DMS53 (cell line): ENCODE data around the gene DBF4.
"Not testable (repeated sequence)": the region's sequence is repeated elsewhere in the genome, so short reads cannot be mapped to it uniquely, and the experiment has no call there.

Experiments used
- DNase-seq: peaks from one replicate; lab custom pipeline; 2025; lab: John Stamatoyannopoulos, UW

Gene DBF4

GRCh38 chr7:87882151-87882937, 6.1 kb downstream of the DBF4 start:
- no peak for DNase-seq

GRCh38 chr7:87885018-87885417, 8.7 kb downstream of the DBF4 start:
- DNase-seq: no peak

- peak; percentile 69 for DNase-seq
These were observed 10.6 kb downstream of the DBF4 start for GRCh38 chr7:87886875-87887274.

DNA sequence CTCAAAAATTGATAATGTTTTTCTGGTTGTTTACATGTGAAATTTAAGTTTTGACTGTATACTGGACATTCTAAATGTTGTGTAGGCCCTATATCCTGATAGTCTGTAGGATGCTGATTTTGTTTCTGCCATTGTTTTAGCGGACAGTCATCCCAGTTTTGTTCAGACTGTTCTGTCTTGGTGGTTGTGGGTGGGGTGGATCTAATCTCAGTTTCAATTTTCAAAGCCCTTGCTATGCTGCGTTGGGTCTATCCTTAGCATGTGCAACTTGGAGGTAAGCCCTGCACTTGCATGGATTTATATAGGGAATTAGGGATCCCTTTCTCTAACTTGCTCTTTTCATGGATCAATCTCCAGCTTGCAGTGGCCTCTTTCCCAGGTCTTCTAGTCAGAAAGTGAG, 19.1 kb downstream of the DBF4 start:
- DNase-seq: no peak

DNA sequence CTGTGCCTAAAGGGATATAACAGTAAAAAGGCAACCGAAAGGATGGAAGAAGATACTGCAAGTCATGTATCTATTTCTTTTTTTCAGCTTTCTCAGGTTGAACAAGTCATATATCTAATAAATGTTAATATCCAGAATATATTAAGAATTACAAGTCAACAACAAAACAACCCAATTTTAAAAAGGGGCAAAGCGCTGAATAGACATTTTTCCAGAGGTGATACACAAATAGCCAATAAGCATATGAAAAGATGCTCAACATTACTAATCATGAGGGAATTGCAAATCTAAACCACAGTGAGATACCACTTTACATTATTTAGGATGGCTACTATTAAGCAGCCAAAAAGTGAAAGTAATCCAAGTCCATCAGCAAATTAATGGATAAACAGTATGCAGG, 23.0 kb downstream of the DBF4 start:
- no peak for DNase-seq

DNA sequence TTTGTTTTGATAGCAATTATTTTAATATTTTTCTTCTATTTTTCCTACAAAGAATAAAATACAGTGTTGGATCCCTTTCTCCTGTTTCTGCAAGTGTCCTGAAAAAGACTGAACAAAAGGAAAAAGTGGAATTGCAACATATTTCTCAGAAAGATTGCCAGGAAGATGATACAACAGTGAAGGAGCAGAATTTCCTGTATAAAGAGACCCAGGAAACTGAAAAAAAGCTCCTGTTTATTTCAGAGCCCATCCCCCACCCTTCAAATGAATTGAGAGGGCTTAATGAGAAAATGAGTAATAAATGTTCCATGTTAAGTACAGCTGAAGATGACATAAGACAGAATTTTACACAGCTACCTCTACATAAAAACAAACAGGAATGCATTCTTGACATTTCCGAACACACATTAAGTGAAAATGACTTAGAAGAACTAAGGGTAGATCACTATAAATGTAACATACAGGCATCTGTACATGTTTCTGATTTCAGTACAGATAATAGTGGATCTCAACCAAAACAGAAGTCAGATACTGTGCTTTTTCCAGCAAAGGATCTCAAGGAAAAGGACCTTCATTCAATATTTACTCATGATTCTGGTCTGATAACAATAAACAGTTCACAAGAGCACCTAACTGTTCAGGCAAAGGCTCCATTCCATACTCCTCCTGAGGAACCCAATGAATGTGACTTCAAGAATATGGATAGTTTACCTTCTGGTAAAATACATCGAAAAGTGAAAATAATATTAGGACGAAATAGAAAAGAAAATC, 31.0 kb downstream of the DBF4 start:
- peak; percentile 24 for DNase-seq

DNA sequence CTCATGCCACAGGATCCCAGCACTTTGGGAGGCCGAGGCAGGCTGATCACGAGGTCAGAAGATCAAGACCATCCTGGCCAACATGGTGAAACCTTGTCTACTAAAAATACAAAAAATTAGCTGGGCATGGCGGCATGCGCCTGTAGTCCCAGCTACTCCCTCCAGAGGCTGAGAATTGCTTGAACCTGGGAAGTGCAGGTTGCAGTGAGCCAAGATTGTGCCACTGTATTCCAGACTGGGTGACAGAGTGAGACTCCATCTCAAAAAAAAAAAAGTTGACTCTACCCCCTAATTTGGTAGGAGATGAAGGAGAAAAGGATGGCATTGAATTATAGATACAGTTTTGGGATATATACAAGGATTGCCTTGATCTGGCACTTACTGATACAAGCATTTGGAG, 32.5 kb downstream of the DBF4 start:
- DNase-seq: not testable (repeated sequence)

- no peak for DNase-seq
These were observed 35.8 kb downstream of the DBF4 start for GRCh38 chr7:87912121-87912520.

DNA sequence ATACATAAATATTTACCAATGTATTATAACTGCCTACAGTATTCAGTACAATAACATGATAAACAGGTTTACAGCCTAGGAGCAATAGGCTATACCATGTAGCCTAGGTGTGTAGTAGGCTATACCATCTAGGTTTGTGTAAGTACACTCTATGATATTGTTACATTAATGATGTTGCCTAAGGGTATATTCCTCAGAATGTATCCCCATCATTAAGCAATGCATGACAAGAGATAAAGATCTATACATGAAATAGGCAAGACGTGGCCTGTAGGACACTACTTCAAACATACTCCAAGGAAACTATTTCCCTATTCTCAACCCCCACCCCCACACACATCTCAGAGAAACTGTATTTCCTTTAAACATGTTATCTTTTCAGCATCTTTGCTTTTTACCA, 42.4 kb downstream of the DBF4 start:
- DNase-seq: no peak

- DNase-seq: no peak
These were observed 43.6 kb downstream of the DBF4 start for GRCh38 chr7:87919875-87920274.

GRCh38 chr7:87920578-87920977, 44.3 kb downstream of the DBF4 start:
- no peak for DNase-seq

- peak; percentile 37 for DNase-seq
These were observed 46.6 kb downstream of the DBF4 start for GRCh38 chr7:87922759-87923395.

DNA sequence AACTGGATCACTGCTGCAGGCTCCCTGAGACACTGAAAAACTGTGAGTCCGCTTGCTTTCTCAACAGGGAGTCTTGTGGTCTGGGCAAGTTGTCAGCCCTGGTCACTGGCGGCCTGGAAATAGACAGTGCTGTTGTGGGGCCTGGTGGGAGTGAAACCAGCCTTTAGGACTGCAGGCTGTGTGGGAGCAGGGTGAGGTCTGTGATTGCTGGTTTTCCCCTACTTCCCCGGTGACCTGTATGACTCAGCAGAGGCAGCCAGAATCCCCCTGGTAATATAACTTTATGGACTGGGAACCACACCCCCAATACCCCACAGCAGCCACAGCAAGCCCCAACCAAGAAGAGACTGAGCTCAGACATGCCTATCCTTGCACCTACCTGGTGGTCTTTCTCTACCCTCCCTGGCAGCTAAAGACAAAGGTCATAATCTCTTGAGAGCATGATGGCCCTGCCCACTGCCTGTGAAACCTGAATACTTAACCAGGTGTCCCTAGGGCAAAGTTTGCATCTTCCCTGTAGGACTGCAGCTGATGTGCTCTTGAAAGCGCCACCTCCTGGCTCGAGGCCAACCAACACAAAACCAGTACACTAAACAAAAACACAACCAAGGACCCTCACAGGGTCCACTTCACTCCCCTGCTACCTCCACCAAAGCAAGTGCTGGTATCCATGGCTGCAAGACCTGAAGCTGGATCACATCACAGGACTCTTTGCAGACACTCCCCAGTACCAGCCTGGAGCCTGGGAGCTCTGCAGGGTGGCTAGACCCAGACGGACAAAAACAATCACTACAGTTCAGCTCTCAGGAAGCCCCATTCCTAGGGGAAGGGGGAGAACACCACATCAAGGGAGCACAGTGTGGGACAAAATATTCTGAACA, 50.5 kb downstream of the DBF4 start:
- peak; percentile 73 for DNase-seq

- DNase-seq: peak; percentile 84
These were observed 57.3 kb downstream of the DBF4 start for GRCh38 chr7:87933605-87933952.

- DNase-seq: peak; percentile 99
These were observed 57.8 kb downstream of the DBF4 start, which contains the start of gene ADAM22 for GRCh38 chr7:87933953-87934698. ADAM22 (plus strand) TSS chr7:87934251; CDS start chr7:87934466, 215 bp downstream.

- DNase-seq: peak; percentile 74
These were observed 58.5 kb downstream of the DBF4 start for GRCh38 chr7:87934699-87935383.

- peak; percentile 51 for DNase-seq
These were observed 59.1 kb downstream of the DBF4 start for GRCh38 chr7:87935384-87935706.

- DNase-seq: no peak
These were observed 64.8 kb downstream of the DBF4 start for GRCh38 chr7:87941138-87941537.

- DNase-seq: no peak
These were observed 68.3 kb downstream of the DBF4 start for GRCh38 chr7:87944547-87944946.

- DNase-seq: not testable (repeated sequence)
These were observed 69.6 kb downstream of the DBF4 start for GRCh38 chr7:87945926-87946325.

DNA sequence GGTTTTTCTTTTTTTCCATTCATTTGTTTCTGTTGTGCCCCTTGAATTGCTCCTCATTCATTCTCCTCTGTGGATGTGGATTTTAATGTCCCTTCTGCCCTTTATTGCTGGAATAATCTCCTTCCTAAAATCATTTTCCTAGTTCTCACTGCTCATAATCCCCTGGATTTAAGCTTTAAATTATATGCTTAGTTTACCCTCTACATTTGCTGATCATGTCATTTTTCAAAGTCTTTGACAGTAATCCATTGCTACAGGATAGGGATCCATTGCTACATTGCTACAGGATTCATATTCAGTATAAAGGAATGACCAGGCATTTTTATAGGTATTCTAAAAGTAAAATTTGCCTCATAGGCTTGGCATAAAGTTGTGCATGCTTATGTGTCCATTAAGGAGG, 72.1 kb downstream of the DBF4 start:
- DNase-seq: no peak
